ENCODE data around the gene PTTG1IP.

The PTTG1IP gene

DNA sequence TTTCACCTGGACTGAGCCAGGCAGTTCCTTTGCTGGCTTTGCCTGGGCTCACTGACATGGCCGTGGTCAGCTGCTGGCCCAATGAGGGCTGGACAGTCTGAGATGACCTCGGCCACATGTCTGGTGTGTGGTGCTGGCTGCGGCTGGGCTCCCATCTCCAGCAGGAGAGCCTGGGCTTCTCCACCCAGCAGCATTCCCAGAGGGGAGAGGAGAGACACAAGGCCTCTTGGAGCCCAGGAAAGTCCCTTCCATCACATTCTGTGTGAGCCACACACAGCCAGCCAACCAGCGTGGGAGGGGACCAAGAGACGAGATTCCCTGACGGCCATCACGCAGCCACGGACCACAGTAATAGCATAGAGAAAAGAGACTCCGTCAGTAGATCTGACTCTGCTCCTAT lies 34.5 kb downstream of the PTTG1IP start:
- H3K4me3 ChIP-seq (ENCODE audit: low read depth, low read length), result no peak overlapping the region
- no peak for TF ChIP-seq CTCF (IDR thresholded peaks at IDR 0.05; ENCODE audit: control insufficient read depth, extremely low read depth, insufficient read depth)
- DNase-seq (ENCODE audit: low read depth), result no peak

DNA sequence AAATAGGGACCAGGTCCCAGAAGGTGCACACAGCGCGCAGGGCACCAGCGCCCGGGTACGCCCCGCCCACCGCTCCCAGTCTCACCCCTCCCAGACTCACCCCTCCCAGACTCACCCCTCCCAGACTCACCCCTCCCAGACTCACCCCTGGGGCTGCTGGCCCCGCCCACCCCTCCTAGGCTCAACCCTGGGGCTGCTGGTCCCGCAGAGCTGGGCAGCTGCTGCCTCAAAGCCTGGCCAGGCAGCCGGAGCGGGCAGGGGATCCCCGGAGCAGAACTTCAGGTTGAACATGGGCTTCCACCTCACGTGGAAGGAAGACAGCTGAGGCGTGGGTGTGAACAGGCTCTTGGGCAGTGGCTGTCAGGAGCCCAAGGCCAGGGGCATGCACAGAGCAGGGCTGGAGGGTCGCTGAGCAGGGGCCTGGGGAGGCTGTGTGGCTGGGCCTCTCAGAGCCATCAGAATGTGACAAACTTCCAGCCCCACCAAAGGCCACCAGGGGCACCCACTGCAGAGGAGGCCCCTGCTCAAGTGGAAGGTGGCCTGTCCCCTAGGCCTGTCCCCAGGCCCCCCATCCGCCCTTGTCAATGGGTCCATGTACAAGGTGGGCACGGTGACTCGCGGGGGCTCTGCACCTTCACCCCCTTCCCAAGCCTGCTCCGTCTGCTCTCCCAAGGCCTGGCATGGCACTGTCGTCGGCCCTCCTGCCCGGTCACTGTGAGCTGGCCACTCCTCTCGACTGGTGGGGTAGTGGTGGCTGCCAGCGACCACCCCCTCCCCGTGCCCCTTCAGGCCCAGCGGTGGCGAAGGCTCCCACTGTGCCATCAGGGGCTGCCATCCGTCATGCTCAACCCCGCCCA lies 35.2 kb downstream of the PTTG1IP start:
- no peak for DNase-seq (ENCODE audit: low read depth)
- no peak for TF ChIP-seq CTCF (IDR thresholded peaks at IDR 0.05; ENCODE audit: control insufficient read depth, extremely low read depth, insufficient read depth)
- no peak overlapping the region for H3K4me3 ChIP-seq (ENCODE audit: low read depth, low read length)

DNA sequence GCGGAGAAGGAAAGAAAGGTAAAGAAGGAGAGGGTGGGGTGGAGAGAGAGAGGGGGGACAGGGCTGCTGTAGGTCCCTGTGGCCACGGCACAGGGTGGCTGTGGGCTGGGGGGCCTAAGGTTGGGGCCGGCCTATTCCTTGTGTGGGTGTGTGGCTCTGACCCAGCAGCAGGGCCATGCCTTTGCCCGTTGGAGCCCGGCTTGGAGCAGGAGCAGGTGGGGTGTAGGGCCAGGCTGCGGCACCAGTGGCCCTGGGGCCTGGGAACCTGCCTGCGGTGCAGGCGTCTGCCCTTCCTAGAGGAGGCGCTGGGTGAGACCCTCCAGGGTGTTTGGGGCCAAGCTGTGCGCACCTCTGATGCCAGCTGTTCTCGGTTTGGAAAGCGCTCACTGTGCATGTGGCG lies 36.0 kb downstream of the PTTG1IP start:
- DNase-seq (ENCODE audit: low read depth), result no peak
- no peak for TF ChIP-seq CTCF (IDR thresholded peaks at IDR 0.05; ENCODE audit: control insufficient read depth, extremely low read depth, insufficient read depth)
- no peak overlapping the region for H3K4me3 ChIP-seq (ENCODE audit: low read depth, low read length)

DNA sequence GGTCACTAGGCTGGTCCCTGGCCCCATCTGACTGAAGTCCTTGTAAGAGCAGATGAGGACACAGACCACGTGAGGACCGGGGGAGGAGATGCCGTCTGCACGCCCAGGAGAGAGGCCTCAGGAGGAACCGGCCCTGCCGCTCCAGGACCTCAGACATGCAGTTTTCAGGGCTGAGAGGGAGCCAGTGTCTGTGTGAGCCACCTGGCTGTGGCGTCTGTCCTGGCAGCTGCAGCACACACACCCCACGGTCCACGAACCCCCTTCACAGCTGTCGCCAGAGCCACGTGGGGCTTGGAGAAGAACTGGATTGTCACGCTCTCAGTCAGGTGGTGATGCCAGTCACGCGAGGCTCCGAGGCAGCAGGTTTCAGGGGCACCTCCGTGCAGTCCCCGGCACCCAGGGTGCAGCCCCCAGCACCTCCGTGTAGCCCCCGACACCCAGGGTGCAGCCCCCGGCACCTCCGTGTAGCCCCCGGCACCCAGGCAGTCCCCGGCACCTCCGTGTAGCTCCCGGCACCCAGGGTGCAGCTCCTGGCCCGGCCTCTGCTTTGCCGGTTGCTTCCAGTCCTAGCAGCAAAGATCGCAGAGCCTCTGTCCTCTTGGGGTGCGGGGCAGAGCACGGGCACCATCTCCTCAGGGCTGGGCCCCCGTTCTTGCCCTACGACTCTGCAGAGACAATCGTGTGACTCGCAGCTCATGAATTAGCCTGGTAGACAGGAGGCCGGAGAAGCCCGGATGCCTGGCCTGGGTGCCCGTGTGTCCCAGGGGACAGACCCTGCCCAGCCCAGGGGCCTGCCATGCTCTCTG lies 36.6 kb downstream of the PTTG1IP start:
- no peak for TF ChIP-seq CTCF (IDR thresholded peaks at IDR 0.05; ENCODE audit: control insufficient read depth, extremely low read depth, insufficient read depth)
- DNase-seq (ENCODE audit: low read depth), result peak; percentile 68
- H3K4me3 ChIP-seq (ENCODE audit: low read depth, low read length), result no peak overlapping the region

DNA sequence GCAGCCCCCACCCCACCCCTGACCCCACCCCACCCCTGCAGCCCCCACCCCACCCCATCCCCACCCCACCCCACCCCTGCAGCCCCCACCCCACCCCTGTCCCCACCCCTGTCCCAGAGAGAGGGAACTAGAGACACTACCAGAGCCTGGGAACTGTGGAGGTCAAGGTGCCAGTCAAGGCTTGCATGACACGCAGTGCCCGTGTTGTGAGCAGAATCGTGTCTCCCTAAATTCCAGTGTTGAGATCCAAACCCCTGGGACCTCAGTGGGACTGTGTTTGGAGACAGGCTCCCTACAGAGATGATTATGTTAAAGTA lies 37.2 kb downstream of the PTTG1IP start:
- no peak for DNase-seq (ENCODE audit: low read depth)
- no peak overlapping the region for H3K4me3 ChIP-seq (ENCODE audit: low read depth, low read length)
- no peak for TF ChIP-seq CTCF (IDR thresholded peaks at IDR 0.05; ENCODE audit: control insufficient read depth, extremely low read depth, insufficient read depth)

- no peak for DNase-seq (ENCODE audit: low read depth)
- no peak for TF ChIP-seq CTCF (IDR thresholded peaks at IDR 0.05; ENCODE audit: control insufficient read depth, extremely low read depth, insufficient read depth)
- H3K4me3 ChIP-seq (ENCODE audit: low read depth, low read length), result no peak overlapping the region
Observed at GRCh38 chr21:44835647-44835973, 37.9 kb downstream of the PTTG1IP start.

All from LNCaP clone FGC (cell line).